ENCODE measurements around the gene CRTC3.

CRTC3 gene

DNA sequence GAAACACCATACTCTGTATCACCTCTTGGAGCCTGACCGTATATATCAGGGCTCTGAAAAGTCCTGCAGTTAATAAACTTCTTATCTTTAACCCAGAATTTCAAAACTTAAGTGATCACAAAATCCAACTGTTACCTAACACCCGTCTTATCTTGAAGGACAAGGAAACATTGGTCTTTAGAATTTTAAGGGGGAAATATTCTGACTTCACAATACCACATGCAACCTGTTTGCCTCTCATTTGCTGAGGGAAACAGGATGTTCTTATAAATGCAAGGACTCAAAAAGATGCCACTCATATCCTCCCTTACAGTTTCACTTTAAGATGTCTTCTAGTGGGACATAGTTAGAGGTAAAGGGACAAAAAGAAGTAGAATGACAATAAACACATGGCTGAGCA is 67.9 kb downstream of the CRTC3 start:
- TF ChIP-seq SIN3A (IDR thresholded peaks at IDR 0.05; ENCODE audit: borderline replicate concordance, insufficient read depth, low read length) (no peak), TAF1 (IDR thresholded peaks at IDR 0.05; ENCODE audit: borderline replicate concordance, insufficient read depth, low read length) (no peak), FOXP2 (optimal IDR thresholded peaks at IDR 0.05; ENCODE audit: borderline replicate concordance, extremely low read depth, extremely low read length, insufficient read depth) (no peak), POLR2AphosphoS5 (IDR thresholded peaks at IDR 0.05; ENCODE audit: low read depth, low read length) (no peak)
- TF ChIP-seq, protein P1, sequence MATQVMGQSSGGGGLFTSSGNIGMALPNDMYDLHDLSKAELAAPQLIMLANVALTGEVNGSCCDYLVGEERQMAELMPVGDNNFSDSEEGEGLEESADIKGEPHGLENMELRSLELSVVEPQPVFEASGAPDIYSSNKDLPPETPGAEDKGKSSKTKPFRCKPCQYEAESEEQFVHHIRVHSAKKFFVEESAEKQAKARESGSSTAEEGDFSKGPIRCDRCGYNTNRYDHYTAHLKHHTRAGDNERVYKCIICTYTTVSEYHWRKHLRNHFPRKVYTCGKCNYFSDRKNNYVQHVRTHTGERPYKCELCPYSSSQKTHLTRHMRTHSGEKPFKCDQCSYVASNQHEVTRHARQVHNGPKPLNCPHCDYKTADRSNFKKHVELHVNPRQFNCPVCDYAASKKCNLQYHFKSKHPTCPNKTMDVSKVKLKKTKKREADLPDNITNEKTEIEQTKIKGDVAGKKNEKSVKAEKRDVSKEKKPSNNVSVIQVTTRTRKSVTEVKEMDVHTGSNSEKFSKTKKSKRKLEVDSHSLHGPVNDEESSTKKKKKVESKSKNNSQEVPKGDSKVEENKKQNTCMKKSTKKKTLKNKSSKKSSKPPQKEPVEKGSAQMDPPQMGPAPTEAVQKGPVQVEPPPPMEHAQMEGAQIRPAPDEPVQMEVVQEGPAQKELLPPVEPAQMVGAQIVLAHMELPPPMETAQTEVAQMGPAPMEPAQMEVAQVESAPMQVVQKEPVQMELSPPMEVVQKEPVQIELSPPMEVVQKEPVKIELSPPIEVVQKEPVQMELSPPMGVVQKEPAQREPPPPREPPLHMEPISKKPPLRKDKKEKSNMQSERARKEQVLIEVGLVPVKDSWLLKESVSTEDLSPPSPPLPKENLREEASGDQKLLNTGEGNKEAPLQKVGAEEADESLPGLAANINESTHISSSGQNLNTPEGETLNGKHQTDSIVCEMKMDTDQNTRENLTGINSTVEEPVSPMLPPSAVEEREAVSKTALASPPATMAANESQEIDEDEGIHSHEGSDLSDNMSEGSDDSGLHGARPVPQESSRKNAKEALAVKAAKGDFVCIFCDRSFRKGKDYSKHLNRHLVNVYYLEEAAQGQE (IDR thresholded peaks at IDR 0.05; ENCODE audit: insufficient read depth in 1 of 2, low read depth in 2 of 2, low read length in 2 of 2), result no peak

DNA sequence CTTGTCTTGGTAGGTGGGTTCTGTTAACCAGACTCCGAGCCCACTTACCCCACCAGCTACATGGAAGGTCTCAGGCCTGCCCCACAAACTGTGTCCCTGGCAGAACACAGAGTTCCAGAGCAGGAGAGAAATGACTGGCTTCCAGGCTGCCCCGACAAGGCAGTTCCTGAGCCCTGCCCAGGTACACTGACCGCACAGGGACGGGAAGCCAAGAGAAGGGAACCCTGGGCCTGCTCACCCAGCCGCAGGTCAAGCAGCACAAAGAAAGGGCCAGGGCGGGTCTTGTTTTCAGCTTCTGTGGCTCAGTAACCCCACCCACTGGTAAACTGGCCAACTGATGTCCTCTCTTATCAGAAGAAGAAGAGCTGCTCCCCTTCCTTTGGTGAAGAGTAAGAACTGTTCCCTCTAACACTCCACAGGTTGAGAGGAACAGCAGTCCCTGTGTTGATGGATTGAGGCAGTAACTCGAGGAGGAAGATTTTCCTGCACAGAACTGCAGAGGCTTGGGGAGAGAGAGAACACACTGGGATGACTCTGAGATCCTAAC is 68.4 kb downstream of the CRTC3 start:
- no peak for TF ChIP-seq SIN3A (IDR thresholded peaks at IDR 0.05; ENCODE audit: borderline replicate concordance, insufficient read depth, low read length)
- TF ChIP-seq FOXP2 (optimal IDR thresholded peaks at IDR 0.05; ENCODE audit: borderline replicate concordance, extremely low read depth, extremely low read length, insufficient read depth), result no peak
- TF ChIP-seq POLR2AphosphoS5 (IDR thresholded peaks at IDR 0.05; ENCODE audit: low read depth, low read length), result no peak
- TF ChIP-seq, protein P1 (IDR thresholded peaks at IDR 0.05; ENCODE audit: insufficient read depth in 1 of 2, low read depth in 2 of 2, low read length in 2 of 2), result no peak
- TF ChIP-seq TAF1 (IDR thresholded peaks at IDR 0.05; ENCODE audit: borderline replicate concordance, insufficient read depth, low read length), result no peak

DNA sequence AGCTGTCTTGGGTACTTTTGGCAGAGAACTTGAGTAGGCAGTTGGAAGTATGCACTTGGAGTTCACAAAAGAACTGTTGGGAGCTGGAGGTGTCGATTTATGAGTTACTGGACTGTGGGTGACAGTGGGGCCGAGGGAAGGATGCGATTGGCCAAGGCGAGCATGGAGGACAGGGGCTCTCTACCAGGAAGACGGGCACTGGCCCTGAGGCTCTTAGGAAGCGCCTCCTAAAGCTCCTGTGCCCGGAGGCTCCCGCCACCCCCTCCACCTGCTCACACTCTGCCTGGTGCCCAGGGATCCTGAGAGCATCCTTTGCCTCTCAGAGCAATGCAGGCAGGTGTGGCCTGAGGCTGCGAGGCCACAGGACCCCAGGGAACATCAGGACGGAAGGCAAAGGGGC is 69.0 kb downstream of the CRTC3 start:
- TF ChIP-seq POLR2AphosphoS5 (IDR thresholded peaks at IDR 0.05; ENCODE audit: low read depth, low read length) (no peak), SIN3A (IDR thresholded peaks at IDR 0.05; ENCODE audit: borderline replicate concordance, insufficient read depth, low read length) (no peak), FOXP2 (optimal IDR thresholded peaks at IDR 0.05; ENCODE audit: borderline replicate concordance, extremely low read depth, extremely low read length, insufficient read depth) (no peak)
- TF ChIP-seq, protein P1 (IDR thresholded peaks at IDR 0.05; ENCODE audit: insufficient read depth in 1 of 2, low read depth in 2 of 2, low read length in 2 of 2), result no peak

DNA sequence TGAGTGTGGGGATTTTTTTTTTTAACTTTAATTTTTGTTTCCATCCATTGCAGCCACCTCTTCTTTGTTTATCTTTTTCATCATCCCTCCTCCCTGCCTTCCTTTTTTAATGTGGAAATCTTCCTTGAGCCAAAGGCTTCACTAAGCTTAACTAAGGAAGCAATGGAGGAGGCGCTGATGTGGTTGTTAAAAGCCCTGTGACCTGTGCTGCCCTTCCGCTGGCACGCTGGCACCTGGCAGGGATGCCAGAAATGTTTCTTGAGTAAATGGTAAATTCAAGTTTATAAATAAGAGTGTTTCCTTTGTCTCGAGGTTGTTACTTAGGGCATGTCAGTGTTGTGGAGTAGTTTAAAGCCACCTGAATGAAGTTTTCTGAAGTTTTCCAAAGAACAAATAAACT is 69.4 kb downstream of the CRTC3 start:
- no peak for TF ChIP-seq FOXP2 (optimal IDR thresholded peaks at IDR 0.05; ENCODE audit: borderline replicate concordance, extremely low read depth, extremely low read length, insufficient read depth)
- no peak for TF ChIP-seq TAF1 (IDR thresholded peaks at IDR 0.05; ENCODE audit: borderline replicate concordance, insufficient read depth, low read length)
- TF ChIP-seq POLR2AphosphoS5 (IDR thresholded peaks at IDR 0.05; ENCODE audit: low read depth, low read length), result no peak
- no peak for TF ChIP-seq SIN3A (IDR thresholded peaks at IDR 0.05; ENCODE audit: borderline replicate concordance, insufficient read depth, low read length)
- TF ChIP-seq, protein P1 (IDR thresholded peaks at IDR 0.05; ENCODE audit: insufficient read depth in 1 of 2, low read depth in 2 of 2, low read length in 2 of 2), result no peak

DNA sequence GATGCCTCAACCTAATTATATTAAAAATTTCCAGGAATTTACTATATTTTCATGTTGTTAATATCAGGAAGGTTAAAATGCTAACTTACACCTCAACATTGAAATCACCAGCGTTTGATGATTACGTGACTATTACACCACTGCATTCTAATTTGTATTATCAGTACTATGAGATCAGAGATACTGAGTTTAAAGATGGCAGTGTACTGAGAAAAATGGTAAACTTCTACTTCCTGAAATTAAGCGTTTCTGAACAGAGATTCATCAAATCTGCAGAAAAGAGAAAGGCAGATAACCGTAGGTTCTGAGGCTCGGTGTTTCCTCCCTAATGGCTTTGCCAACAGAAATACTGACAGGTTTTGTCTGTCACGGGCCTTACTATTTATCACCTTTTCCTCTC is 69.9 kb downstream of the CRTC3 start:
- TF ChIP-seq SIN3A (IDR thresholded peaks at IDR 0.05; ENCODE audit: borderline replicate concordance, insufficient read depth, low read length), result no peak

Measured in PFSK-1 (cell line).